ENCODE data around the gene CLOCK. TPM values are rescaled to one million over a fixed set of nuclear protein-coding genes. Genes with fewer than 3 reads are reported as not detected.

The CLOCK gene
- polyA plus RNA-seq, 2 of the 4 experiments (the other 2 are of a cell fraction): 6.6 to 14.2 TPM

GRCh38 chr4:55407119-55407518 lies 139.6 kb downstream of the CLOCK start (continued):
- no peak for TF ChIP-seq HES2 (IDR thresholded peaks at IDR 0.05)
- TF ChIP-seq MYC (IDR thresholded peaks at IDR 0.05; ENCODE audit: borderline replicate concordance, low read length): no peak
- TF ChIP-seq E2F6 (IDR thresholded peaks at IDR 0.05; ENCODE audit: borderline replicate concordance, low read depth): no peak
- no peak for TF ChIP-seq NFE2L2 (conservative IDR thresholded peaks at IDR 0.05; ENCODE audit: low read length)

- ChIA-PET CTCF (interaction anchor here (0.5 to 2.3 kb wide), 3 partner anchors 11 to 283 kb away, joined by 3 to 6 read pairs (median 3); partner anchors contain the start of gene TMEM165), POLR2A (no interaction called here)
- WGBS (ENCODE audit: missing lambda C conversion rate): 96% methylated on average over 2 of the region's 2 CpGs
- ATAC-seq (no peak), FAIRE-seq (no peak), DNase-seq (ENCODE audit: low read depth in 1 of 2, low spot score in 1 of 2) (no peak)
- H3K27ac ChIP-seq: no peak overlapping the region
- H3K4me2 ChIP-seq: no peak overlapping the region
- H3K9me3 ChIP-seq: no peaks in the 10 kb centered on the region
- TF ChIP-seq FOSB (CRISPR knock-in tag; IDR thresholded peaks at IDR 0.05): no peak
- no peak for TF ChIP-seq CHD4 (IDR thresholded peaks at IDR 0.05; ENCODE audit: borderline replicate concordance)
- no peak for TF ChIP-seq HOXB13 (CRISPR knock-in tag; IDR thresholded peaks at IDR 0.05; ENCODE audit: low read depth)
- TF ChIP-seq RFX5 (IDR thresholded peaks at IDR 0.05): no peak
- no peak for TF ChIP-seq REST (IDR thresholded peaks at IDR 0.05)
- no peak for TF ChIP-seq RCOR1 (IDR thresholded peaks at IDR 0.05; ENCODE audit: low read depth, low read length)
- TF ChIP-seq MAX (IDR thresholded peaks at IDR 0.05): no peak
- no peak for TF ChIP-seq SMC3 (IDR thresholded peaks at IDR 0.05)
- TF ChIP-seq MYC (IDR thresholded peaks at IDR 0.05; ENCODE audit: borderline replicate concordance, low read length): no peak
- TF ChIP-seq ZNF302 (CRISPR knock-in tag; IDR thresholded peaks at IDR 0.05): no peak
- TF ChIP-seq MAFK (IDR thresholded peaks at IDR 0.05; ENCODE audit: partially characterized antibody): no peak
- no peak for TF ChIP-seq EHF (CRISPR knock-in tag; IDR thresholded peaks at IDR 0.05)
- H3K4me1 ChIP-seq: 0 out of 3 replicates have a peak, but pooled peaks cover 7% of the 10 kb centered on the region
- H3K4me3 ChIP-seq: no peak overlapping the region
Observed at GRCh38 chr4:55406545-55406944, 140.2 kb downstream of the CLOCK start.

GRCh38 chr4:55405073-55405472 lies 141.6 kb downstream of the CLOCK start:
- TF ChIP-seq NFE2L2 (conservative IDR thresholded peaks at IDR 0.05; ENCODE audit: low read length): no peak
- no peak for TF ChIP-seq HDAC2 (IDR thresholded peaks at IDR 0.05)
- no peak for TF ChIP-seq HOXB5 (CRISPR knock-in tag; IDR thresholded peaks at IDR 0.05)
- ChIA-PET CTCF (interaction anchor here (2.3 kb wide), 1 partner anchor 10 kb away, joined by 6 read pairs; the partner anchor contains the start of gene TMEM165), POLR2A (no interaction called here)
- Histone ChIP-seq H3K9me3 (no peaks in the 10 kb centered on the region), H3K4me2 (no peak overlapping the region), H3K27ac (no peak overlapping the region), H3K4me1 (peaks cover 11% of the 10 kb centered on the region; the same call in 1 of the 3 replicates), H3K4me3 (no peak overlapping the region)
- DNase-seq (ENCODE audit: low read depth in 1 of 2, low spot score in 1 of 2) (no peak), FAIRE-seq (no peak), ATAC-seq (no peak)
- 95% methylated on average over 3 of the region's 3 CpGs for WGBS (ENCODE audit: missing lambda C conversion rate)

- H3K4me2 ChIP-seq: peak overlapping the region; percentile 91
- no peak for TF ChIP-seq HEYL (CRISPR knock-in tag; IDR thresholded peaks at IDR 0.05)
- no peak for FAIRE-seq
- no peak overlapping the region for H3K4me3 ChIP-seq
- H3K27ac ChIP-seq: no peak overlapping the region
- CTCF ChIA-PET: interaction anchor here (0.9 to 1.8 kb wide), 2 partner anchors 53 to 427 kb away, joined by 4 to 6 read pairs; partner anchors contain the start of gene SRD5A3
- POLR2A ChIA-PET: no interaction called here
- no peak for DNase-seq (ENCODE audit: low read depth in 1 of 2, low spot score in 1 of 2)
- WGBS (ENCODE audit: missing lambda C conversion rate): 92% methylated on average over 1 of the region's 1 CpG
- H3K4me1 ChIP-seq: peaks cover 18% of the 10 kb centered on the region; the same call in 2 of the 3 replicates
- no peak for ATAC-seq
- no peaks in the 10 kb centered on the region for H3K9me3 ChIP-seq
Observed at GRCh38 chr4:55399581-55399980, 147.1 kb downstream of the CLOCK start.
